Measurements from ENCODE around the gene MRS2.
A peak's percentile ranks its signal among the peaks of the same experiment; 100 is the strongest.

The MRS2 gene

DNA sequence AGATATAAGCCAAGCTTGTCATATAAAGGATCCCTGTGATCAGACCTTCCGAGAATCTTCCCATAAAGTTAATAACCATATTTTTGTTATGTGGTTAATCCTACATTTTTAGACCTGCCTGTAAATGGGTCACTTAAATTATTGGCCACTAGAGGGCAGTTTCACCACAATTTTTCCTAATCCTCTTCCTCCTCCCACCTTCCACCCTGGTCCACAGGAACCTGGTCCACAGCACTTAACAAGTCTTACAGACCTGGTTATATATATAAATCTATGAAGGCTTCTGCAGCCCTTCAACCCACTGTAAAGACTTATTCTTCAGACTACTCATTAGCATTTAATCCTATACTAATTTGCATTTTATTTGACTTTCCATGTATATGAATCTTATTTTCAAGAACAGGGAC is 28.3 kb downstream of the MRS2 start:
- peak; percentile 52 for DNase-seq (ENCODE audit: low read depth)

DNA sequence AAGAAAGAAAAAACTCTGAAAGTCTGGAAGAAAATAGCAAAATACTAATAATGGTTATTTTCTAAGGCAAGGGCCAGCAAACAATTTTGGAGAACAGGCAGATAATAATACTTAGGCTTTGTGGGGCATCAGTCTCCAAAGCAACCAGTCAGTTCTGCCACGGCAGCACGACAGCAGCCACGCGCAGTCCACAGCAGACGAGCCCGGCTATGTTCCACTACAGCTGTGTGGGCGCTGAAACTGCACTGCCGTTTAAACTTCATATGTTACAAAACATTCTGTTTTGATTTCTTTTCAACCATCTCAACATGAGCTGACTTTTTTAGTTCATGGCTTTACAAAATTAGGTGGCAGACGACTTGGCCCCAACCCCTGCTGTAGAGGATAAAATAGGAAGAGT is 29.9 kb downstream of the MRS2 start:
- DNase-seq (ENCODE audit: low read depth): no peak

DNA sequence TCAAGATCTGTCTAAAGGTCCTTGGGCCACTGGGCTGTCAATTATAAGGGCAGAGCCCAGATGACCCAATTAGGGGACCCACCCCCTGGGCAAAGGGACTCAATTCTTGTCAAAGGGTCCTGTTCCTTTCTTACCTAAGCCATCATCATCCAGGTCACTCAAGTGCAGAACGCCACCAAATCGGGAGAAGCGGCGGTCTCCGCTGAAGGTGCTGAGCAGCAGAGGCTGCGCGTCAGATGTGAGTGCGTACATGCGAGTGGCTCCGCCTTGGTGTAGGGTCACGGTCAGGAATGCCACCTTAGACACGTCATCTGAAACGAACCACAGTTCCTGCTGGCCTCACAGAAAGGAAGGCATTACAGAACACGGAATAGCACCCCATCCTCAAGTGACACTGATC is 34.2 kb downstream of the MRS2 start:
- no peak for DNase-seq (ENCODE audit: low read depth)

DNA sequence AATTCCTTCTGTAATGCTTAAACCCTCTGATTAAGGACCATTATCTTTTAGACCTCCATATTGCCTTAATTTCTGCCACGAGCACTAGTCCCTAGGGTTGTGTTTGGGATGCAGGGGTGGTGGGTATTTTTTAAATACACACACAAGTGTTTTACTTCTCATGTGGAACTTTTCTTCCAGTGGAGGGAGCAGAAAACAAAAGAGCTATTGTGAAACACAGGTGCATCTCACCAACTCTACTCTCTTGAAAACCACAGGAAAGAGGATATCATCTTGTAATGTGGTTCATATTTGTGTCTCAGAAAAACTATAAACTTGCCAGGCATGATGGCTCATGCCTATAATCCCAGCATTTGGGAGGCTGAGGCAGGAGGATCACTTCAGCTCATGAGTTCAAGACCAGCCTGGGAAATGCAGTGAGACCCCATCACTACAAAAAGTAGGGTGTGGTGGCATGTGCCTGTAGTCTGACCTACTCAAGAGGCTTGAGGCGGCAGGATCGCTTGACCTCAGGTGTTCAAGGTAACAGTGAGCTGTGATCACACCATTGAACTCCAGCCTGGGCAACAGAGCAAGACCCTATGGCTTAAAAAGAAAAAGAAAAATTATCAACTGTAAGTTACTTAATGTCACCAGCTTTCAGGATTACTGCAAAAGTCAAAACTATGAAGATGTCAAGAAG is 37.3 kb downstream of the MRS2 start:
- DNase-seq (ENCODE audit: low read depth): no peak

DNA sequence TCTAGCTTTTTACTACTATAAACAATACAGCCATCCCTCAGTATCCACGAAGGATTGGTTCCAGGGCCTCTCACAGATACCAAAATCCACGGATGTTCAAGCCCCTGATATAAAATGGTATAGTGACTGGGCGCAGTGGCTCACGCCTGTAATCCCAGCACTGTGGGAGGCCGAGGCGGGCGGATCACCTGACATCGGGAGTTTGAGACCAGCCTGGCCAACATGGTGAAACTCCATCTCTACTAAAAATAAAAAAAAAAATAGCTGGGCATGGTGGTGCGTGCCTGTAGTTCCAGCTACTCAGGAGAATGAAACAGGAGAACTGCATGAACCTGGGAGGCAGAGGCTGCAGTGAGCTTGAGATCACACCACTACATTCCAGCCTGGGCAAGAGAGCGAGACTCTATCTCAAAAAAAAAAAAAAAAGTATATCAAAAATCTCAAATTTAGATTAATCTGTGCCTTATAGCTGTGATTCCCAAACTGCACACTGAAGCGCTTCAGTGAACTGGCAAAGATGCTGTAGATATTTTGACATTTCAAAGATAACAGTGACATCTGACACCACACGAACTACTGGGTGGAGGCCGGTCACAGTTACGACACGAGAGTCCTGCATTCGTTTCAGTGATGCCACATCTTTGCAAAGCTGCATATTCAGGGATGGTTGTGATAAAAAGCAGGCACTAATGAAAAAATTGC is 38.3 kb downstream of the MRS2 start:
- peak; percentile 7 for DNase-seq (ENCODE audit: low read depth)

DNA sequence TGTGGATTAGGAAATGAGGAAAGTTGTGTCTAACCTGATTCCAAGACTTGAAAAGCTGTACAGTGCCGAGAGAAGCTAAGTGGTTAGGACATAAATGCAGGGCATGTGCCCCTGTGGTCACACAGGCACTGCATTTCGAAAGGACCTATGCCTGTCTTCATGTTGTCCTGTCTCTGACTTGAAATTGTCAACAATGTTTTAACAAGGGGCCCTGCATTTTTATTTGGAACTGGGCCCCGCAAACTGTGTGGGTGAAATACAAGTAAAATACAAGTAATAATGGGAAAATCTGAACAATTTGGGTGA is 38.8 kb downstream of the MRS2 start:
- no peak for DNase-seq (ENCODE audit: low read depth)

DNA sequence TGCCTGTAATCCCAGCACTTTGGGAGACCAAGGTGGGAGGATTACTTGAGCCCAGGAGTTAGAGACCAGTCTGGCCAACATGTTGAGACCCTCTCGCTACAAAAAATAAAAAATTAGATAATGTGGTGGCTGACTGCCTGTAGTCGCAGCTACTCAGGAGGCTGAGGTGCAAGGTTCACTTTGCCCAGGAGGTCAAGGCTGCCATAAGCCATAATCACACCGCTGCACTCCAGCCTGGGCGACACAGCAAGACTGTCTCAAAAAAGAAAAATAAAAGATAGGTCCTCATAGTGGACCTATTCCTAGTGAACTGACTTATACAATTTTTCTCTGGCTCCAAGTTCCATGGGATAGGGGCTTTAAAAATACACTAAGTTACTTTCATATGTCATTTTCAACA is 41.9 kb downstream of the MRS2 start:
- DNase-seq (ENCODE audit: low read depth): no peak

DNA sequence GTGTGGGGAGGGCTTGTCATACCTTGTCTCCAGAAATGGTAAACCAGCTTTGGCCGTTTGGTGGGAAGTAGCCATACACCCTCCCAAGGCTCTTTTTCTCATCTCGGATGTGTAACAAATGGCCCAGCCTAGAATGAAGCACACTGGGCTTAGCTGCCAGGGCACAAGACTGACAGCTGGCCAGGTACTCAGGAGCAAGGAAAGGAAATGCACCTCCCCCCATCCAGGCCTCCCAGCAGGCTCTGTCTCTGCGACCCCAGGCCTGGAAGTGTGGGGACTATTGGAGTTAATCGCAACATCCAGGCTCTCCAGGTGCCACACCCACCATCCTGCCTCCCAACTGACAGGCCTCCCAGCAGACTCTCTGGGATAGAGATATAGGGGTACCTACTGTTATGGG is 43.0 kb downstream of the MRS2 start:
- DNase-seq (ENCODE audit: low read depth): no peak

DNA sequence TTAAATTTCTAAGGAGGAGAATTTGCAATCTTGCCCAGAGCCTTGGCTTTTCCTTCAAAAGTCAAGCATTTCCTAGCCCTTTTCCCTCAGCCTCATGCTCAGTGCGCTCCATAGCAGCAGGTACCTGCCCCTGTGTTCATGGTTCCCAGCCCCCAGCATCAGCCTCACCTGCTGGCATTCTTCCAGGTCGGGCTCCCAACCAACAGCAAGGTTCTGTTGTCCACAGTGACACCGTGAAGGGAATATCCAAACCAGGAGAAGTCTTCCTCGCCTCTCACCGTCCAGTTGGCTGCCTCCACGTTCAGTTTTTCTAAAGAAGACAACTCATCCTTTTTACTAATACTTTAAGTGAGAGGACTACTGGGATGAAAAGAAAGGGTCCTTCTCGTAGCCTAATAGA is 43.9 kb downstream of the MRS2 start:
- no peak for DNase-seq (ENCODE audit: low read depth)

DNA sequence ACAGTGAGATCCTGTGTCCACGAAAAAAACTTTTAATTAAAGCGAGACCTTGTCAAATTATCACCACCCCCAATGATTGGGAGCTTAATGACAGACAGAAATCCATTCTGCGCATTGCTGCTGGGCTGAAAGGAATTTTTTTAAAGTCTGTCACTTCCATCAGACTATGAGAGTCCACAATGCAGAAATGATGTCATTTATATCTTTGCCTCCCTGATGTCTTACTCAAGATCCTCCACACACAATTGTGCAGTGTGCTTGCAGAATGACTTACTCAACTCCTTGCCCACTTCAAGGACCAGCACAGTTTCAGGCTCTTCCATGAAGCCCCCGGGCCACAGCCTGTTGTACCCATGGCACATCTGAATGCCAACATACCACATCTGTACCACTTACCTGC is 45.7 kb downstream of the MRS2 start:
- no peak for DNase-seq (ENCODE audit: low read depth)

DNA sequence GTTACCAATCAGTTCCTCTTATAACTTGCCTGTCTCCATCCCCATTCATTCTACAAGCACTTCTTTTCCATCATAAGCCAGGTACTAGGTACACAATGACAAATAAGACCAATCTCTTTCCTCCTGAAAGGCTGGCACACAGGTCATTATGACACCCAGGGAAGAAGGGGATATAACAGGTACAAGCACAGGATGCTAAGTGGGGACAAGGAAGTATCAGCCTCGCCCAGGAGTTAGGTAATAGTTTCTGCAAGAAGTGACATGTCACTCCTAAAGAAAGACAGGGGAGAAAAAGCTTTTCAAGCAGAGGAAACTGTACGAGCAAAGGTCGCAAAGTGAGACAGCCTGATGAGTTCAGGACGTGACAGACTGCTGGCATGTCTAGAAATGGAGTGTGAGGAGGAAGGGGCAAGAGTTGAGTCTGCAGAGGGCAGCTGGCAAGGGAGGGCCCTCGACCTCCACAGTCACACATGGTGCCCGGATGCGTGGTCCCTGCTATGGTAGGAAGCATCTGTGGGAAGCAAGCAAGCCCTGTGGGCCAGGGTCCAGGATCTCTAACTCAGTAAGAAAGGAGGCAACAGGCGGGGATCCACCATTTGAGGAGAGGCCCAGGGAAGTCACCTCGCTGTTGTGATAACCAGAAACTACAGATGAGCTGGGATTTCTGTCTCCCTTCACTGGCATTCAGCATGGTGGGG is 46.2 kb downstream of the MRS2 start:
- no peak for DNase-seq (ENCODE audit: low read depth)

DNA sequence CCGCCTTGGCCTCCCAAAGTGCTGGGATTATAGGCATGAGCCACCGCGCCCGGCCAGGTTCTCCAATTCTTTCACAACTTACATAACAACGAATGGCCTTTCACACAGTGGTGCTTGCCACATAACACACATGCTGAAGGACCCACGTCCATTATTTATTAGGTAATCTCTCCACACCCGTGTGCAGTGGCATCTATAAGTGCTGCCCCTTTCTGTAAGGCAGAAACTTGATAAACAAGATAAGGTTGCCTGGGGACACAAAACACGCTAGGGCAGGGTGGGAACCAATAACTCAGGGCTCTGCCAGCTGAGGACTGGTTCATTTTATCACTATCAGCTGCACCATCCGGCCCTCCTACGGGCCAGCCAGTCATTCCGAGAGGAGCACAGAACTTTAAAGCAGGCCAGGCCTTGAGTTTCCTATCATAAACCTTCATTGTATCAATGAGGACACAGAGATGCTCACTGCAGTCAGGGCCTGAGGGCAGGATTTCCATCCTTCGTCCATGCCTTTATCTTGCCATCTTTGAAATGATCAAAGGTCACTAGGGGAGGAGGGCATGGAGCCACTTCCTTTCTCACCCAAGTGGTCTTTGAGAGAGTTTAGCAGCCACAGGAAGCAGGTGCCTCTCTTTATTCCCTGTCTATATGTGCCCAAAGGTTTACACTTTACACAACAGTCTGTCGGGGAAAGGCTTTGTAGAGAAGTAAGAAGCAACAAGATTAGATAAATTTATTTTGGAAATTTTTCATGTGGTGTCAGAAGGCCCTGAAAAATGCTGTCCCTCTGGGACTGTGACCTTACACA is 49.0 kb downstream of the MRS2 start:
- DNase-seq (ENCODE audit: low read depth): no peak

DNA sequence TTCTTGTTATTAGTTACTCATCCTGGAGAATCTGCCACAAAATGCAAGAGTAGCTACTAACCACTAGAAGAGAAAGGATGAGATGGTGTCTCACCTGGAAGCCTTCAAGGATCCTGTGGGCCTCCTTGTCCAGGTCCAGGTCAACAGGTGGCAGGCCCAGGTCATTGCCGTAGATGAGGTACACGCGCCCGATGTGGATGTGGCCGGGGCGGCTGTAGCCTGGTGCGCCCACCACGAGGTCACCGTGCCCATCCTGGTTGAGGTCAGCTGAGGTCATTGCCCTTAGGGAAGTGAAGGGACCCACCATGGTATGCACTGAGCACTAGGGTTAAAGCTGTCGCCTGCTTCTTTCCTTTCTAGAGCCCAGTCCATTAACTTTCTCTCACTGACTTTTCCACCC is 51.2 kb downstream of the MRS2 start:
- no peak for DNase-seq (ENCODE audit: low read depth)

DNA sequence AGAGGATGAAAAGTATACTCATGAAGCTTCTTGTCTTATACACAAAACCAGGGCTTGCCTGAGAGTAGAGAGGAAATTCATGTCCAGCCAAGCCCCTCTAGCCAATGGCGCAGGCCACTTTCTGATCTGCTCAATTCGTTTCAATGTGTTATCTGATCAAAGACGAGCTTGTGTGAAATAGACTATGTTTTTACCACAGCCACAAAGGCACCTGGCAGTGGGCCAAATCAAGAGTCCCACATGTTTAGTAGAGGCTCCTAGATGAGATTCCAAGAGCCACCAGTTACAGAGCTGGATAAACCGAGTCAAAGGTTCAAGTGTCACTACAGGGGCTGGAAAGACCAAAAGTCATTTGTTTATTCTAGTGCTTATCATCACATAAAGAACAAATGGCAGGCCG is 51.7 kb downstream of the MRS2 start:
- DNase-seq (ENCODE audit: low read depth): no peak

DNA sequence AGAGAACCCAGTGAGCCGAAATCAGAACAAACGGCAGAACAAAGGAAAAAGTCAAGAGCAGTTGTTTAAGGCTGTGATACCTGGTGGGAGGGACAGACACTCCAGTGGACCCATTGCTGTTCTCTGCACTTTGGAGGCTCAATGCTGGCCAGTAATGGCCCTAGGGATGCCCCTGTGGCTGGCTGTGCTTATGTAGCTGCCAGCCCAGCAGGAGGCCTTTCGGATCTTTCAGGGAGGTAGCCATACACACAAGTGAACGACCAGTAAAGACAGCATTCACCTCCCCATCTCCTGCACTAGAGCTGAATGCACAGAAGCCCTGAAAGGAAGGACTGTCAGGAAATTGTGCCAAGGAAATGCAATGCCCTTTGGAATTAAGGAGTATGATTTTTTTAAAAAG is 52.3 kb downstream of the MRS2 start:
- DNase-seq (ENCODE audit: low read depth): no peak

DNA sequence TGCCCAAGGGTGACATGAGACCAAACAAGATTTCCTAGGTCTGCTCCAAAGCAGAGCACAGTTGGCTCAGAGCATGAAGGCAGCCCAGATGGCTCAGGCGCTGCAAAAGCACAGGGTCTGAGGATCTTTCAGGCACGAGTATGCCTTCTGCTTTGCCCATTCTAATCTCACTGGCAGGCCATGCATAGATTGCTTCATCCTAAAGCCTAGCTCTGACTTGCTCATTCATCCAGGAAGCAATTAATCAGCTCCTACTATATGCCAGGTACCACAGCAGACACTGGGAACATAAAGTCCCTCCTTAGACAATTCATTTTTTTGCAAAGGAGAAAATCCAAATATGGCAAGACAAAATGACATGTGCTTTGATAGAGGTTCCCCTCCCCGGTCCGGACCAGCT is 55.4 kb downstream of the MRS2 start:
- peak; percentile 6 for DNase-seq (ENCODE audit: low read depth)

DNA sequence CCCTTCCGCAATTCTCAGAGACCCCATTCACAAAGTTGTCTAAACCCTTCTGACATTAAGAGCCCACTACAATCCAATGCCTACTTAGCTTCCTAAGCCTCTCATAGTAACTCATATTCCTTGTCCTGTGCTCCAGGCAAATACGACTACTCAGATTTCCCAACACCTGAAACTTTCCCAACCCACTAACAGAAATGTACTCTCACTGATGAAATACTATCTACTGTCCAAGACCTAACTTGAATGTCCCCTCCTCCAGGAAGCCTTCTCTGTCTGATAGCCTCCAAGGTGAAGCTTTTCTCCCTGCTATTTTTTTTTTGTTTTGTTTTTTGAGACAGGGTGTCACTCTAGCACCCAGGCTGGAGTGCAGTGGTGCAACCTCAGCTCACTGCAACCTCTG is 56.2 kb downstream of the MRS2 start:
- DNase-seq (ENCODE audit: low read depth): no peak

DNA sequence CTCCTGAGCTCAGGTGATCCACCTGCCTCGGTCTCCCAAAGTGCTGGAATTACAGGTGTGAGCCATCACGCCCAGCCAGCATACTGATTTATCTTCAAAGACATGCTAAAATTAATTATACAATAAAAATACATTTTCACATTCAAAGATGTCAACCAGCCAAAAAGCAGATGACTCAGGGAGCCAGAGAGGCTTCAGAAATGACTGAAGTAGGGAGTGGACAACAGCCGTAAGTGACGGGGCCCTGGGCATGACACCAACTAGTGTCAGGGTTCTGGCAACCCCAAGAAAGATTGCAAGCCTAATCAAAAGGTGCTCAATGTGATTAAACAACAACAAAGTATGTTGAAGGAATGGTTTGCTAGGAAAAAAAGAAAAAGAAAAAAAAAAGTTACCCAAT is 58.2 kb downstream of the MRS2 start:
- no peak for DNase-seq (ENCODE audit: low read depth)

DNA sequence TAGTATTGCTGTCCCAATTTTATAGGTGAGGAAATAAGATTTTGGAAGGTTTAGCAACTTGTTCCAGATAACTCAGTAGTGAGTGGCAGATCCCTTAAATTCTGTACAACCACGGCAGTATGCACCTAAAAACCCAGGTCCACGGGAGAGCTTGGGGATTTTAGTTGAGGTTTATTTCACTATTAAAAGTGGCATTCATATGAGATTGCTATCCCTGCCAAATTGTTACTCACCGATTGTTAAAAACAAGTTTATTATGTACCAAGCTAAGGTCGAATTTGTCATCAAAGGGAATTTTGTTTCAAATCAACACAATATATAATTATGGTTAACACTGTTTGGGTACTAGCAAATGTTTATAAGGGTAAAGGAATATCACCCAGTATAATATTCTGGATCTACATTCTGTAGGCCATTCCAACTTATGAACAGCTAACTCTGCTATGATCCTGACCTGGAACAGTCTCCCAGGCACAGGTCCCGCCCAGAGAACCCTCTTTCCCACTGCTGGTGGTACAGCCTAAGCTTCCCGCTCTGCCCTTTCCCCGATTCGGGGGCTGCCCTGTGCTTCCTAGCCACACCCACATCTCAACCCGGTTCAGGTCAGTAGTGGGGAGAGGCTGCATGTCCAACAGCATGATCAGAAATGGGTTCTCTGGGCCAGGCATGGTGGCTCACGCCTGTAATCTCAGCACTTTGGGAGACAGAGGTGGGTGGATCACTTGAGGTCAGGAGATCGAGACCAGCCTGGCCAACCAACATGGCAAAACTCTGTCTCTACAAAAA is 61.7 kb downstream of the MRS2 start:
- DNase-seq (ENCODE audit: low read depth): no peak

DNA sequence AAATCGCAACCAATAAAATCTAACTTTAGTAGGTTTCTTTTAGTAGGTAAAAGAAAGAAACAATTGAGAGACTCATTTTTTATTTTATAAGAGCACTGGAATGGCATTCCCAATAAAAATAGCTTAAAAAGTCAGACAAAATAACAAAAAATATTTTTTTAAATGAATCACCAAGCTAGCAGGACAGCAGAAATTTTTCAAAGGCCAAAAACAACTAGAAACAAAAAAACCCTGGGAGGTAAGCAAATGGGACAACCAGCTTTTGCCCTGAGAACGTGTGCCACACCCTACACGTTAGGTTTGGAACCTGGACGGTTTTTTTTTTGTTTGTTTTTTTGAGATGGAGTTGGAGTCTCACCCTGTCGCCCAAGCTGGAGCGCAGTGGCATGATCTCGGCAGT is 67.1 kb downstream of the MRS2 start:
- DNase-seq (ENCODE audit: low read depth): no peak

DNA sequence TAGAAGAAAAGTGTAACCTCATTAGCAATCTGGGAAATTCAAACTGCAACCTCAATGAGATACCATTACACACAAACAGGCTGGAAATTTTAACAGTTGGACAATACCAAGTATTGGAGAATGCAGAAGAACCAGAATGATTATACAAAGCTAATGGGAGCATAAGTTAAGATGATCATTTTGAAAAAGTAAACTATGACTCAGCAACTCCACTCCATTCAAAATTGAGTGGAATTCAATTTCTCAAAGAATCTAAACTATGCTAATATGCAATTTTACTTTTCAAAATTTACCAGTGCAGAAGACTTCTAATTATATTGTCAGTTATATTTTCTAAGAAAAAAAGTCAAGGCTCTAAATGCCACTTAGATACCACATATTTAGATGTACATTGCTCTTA is 69.4 kb downstream of the MRS2 start:
- peak; percentile 22 for DNase-seq (ENCODE audit: low read depth)
